GM12878 (cell line): ENCODE measurements around the gene ATP13A2. TPM values are rescaled to one million over a fixed set of nuclear protein-coding genes. Genes with fewer than 3 reads are reported as not detected.

Source experiments
- ATF2 ChIP-seq: IDR thresholded peaks from 2 replicates; pipeline ENCODE4 v1.6.1; 2012; ENCODE audit warnings: low read length, inconsistent platforms
- CREM ChIP-seq: IDR thresholded peaks from 2 replicates; pipeline ENCODE4 v1.6.1; 2014; ENCODE audit warnings: antibody characterized with exemption, low read depth
- CTCF ChIP-seq, 3 experiments: IDR thresholded peaks in 2 of 3; conservative IDR thresholded peaks in 1 of 3; 2 replicates each; pipeline ENCODE4 v1.5.1; 2011; ENCODE audit warnings: low read depth in 3 of 3, low read length in 3 of 3, mild to moderate bottlenecking in 3 of 3, control low read depth in 2 of 3, moderate library complexity in 2 of 3, inconsistent platforms in 1 of 3, mixed read lengths in 1 of 3; ENCODE audit not compliant: control insufficient read depth in 2 of 3, insufficient read depth in 1 of 3; ENCODE audit errors: extremely low read depth in 1 of 3
- GABPA ChIP-seq: IDR thresholded peaks from 2 replicates; pipeline ENCODE4 v1.6.1; 2014; ENCODE audit warnings: antibody characterized with exemption, low read depth, mild to moderate bottlenecking, inconsistent platforms
- IKZF1 ChIP-seq: fragments of 450-650 bp; conservative IDR thresholded peaks from 2 replicates; pipeline ENCODE4 v1.6.1; 2017; ENCODE audit warnings: antibody characterized with exemption, mild to moderate bottlenecking
- IRF3 ChIP-seq: fragments of 450-650 bp; IDR thresholded peaks from 2 replicates; pipeline ENCODE4 v1.6.1; 2014; ENCODE audit warnings: mild to moderate bottlenecking
- MEF2B ChIP-seq: fragments of 450-650 bp; IDR thresholded peaks from 2 replicates; pipeline ENCODE4 v1.6.1; 2018; ENCODE audit warnings: mild to moderate bottlenecking, moderate library complexity; ENCODE audit not compliant: partially characterized antibody, poor library complexity, severe bottlenecking
- NFXL1 ChIP-seq: fragments of 450-650 bp; IDR thresholded peaks from 2 replicates; pipeline ENCODE4 v1.6.1; 2017; ENCODE audit warnings: antibody characterized with exemption, mild to moderate bottlenecking, borderline replicate concordance
- NKRF ChIP-seq: fragments of 450-650 bp; conservative IDR thresholded peaks from 2 replicates; pipeline ENCODE4 v1.6.1; 2017; ENCODE audit warnings: mild to moderate bottlenecking, moderate library complexity
- PAX5 ChIP-seq: IDR thresholded peaks from 2 replicates; pipeline ENCODE4 v1.6.1; 2011; ENCODE audit warnings: low read depth, low read length, borderline replicate concordance
- RCOR1 ChIP-seq: conservative IDR thresholded peaks from 2 replicates; pipeline ENCODE4 v1.6.1; 2012; ENCODE audit warnings: low read depth, low read length, improper control_type of control experiment
- RUNX3 ChIP-seq: IDR thresholded peaks from 2 replicates; pipeline ENCODE4 v1.6.1; 2012; ENCODE audit warnings: low read length, inconsistent platforms
- SUZ12 ChIP-seq: fragments of 200-600 bp; sonication (generic); IDR thresholded peaks from one replicate; pipeline ENCODE4 v1.6.1; 2018; ENCODE audit warnings: antibody characterized with exemption, mild to moderate bottlenecking; ENCODE audit not compliant: unreplicated experiment
- TCF12 ChIP-seq: IDR thresholded peaks from 2 replicates; pipeline ENCODE4 v1.6.1; 2011; ENCODE audit warnings: low read depth, mild to moderate bottlenecking, low read length
- USF2 ChIP-seq: IDR thresholded peaks from 2 replicates; pipeline ENCODE4 v1.6.1; 2011; ENCODE audit warnings: low read depth, low read length, improper control_type of control experiment, borderline replicate concordance
- ZNF687 ChIP-seq: fragments of 450-650 bp; IDR thresholded peaks from 2 replicates; pipeline ENCODE4 v1.6.1; 2017; ENCODE audit warnings: mild to moderate bottlenecking, moderate library complexity
- polyA plus RNA-seq, 11 experiments: library from polyadenylated mRNA; depleted of rRNA in 4 of 11; unstranded in 6 of 11; stranded (reverse) in 5 of 11; fragments of >200 nt; fragmentation: Nextera tagmentation in 4 of 11; fragmentation: Illumina TruSeq in 1 of 11; extraction: Ambion mirVana in 4 of 11; extraction: Trizol in 1 of 11; gene quantifications; 1 replicate in 1 of 11; 2 replicates in 10 of 11; pipeline versions ENCODE4 v1.2.1 to v1.2.3, GENCODE V29; 2011 to 2016; ENCODE audit warnings: inconsistent platforms in 2 of 11, missing spikeins in 2 of 11, low read depth in 1 of 11
- total RNA-seq, 4 experiments: library from RNA; depleted of rRNA in 3 of 4; stranded (reverse); fragments of >200 nt in 3 of 4; fragmentation: Illumina TruSeq in 1 of 4; extraction: Trizol in 1 of 4; gene quantifications; 2 replicates each; pipeline versions ENCODE4 v1.2.1 to v1.2.3, GENCODE V29; 2013 to 2021

The ATP13A2 gene
- total and polyA plus RNA-seq, 10 of the 15 experiments (the other 5 are each of a cell fraction or from before 2014, with no cell fraction given), result 0.24 to 30.5 (median 8.0) TPM

- TF ChIP-seq NKRF (no peak), MEF2B (no peak), RCOR1 (no peak), TCF12 (peak; percentile 56; the same call in 1 of the 2 replicates), ATF2 (no peak), CREM (0 out of 2 replicates have a peak, but pooled peaks have one; percentile 23), IRF3 (no peak), RUNX3 (peak; percentile 25; the same call in 1 of the 2 replicates), SUZ12 (no peak), NFXL1 (no peak), GABPA (no peak), CTCF (IDR thresholded peaks at IDR 0.05 in 2 of 3, conservative IDR thresholded peaks at IDR 0.05 in 1 of 3; ENCODE audit: control insufficient read depth in 2 of 3, extremely low read depth in 1 of 3, insufficient read depth in 1 of 3, low read depth in 3 of 3, low read length in 3 of 3) (peak; percentile 69 to 85 (median 70)), USF2 (no peak), PAX5 (no peak), ZNF687 (no peak), IKZF1 (peak; percentile 48)
These were observed 51.0 kb downstream of the ATP13A2 start (continued) for GRCh38 chr1:16960560-16961296.
